ENCODE data around the gene RPL29.
A peak's percentile ranks its signal among the peaks of the same experiment; 100 is the strongest.

The RPL29 gene

DNA sequence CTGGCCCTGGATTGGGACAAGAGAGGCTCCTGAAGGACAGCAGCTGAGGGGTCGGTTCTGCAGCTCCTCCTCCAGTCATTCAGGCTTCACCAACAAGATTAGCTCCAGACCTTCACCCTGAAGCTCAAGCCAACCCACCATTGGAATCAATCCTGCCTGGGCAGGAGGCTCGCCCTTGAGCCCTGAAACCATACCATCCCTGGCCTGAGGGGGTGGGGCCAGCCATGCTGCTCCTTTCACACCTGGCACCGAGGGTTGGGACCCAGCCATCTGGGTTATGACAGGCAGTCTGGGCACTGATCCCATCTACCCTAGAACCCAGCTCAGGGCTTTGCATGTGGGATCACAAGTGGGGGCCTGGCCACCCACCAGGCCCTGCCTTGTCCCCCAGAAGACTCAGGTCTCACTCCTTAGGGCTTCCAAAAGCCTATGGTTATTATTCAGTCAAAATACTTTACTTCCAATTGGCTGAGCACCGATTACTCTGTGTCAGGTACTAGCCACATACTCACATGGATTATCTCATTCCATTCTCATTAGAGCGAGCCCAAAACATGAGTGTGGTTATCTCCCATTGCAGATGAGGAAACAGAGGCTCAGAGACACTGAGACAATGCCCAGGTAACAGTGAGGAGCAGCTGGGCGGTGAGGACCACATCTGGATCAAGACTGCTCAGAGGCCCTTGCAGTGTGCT, 24.9 kb downstream of the RPL29 start:
- DNase-seq (ENCODE audit: low read depth, low spot score), result no peak
- in situ Hi-C loops (cut with HindIII; ENCODE audit: low sequenced_read_pairs), result no loop called here
- no peak overlapping the region for H3K4me3 ChIP-seq (ENCODE audit: low read depth, low read length)
- TF ChIP-seq, protein P1, sequence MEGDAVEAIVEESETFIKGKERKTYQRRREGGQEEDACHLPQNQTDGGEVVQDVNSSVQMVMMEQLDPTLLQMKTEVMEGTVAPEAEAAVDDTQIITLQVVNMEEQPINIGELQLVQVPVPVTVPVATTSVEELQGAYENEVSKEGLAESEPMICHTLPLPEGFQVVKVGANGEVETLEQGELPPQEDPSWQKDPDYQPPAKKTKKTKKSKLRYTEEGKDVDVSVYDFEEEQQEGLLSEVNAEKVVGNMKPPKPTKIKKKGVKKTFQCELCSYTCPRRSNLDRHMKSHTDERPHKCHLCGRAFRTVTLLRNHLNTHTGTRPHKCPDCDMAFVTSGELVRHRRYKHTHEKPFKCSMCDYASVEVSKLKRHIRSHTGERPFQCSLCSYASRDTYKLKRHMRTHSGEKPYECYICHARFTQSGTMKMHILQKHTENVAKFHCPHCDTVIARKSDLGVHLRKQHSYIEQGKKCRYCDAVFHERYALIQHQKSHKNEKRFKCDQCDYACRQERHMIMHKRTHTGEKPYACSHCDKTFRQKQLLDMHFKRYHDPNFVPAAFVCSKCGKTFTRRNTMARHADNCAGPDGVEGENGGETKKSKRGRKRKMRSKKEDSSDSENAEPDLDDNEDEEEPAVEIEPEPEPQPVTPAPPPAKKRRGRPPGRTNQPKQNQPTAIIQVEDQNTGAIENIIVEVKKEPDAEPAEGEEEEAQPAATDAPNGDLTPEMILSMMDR (IDR thresholded peaks at IDR 0.05; ENCODE audit: low read depth, low read length), result no peak

DNA sequence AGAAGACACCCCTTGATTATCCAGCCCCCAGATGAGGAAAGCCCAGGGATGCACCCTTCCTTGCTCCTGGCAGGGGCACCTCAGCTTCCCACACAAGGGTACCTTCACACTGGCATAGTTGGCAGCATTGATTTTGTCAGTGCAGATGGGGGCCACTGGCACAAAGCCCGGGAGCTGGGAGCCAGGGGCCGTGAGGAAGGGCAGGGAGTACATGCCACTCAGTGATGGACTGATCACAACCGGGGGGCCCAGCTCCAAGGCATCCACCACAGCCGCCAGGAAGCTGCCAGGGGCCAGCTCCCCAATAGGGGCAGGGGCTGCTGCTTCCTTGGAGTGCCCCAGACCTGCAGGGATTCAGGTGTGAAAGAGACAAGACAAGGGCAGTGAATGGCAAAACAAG, 25.9 kb downstream of the RPL29 start:
- in situ Hi-C loops (cut with HindIII; ENCODE audit: low sequenced_read_pairs), result no loop called here
- DNase-seq (ENCODE audit: low read depth, low spot score), result no peak
- H3K4me3 ChIP-seq (ENCODE audit: low read depth, low read length), result no peak overlapping the region
- TF ChIP-seq, protein P1 (IDR thresholded peaks at IDR 0.05; ENCODE audit: low read depth, low read length), result no peak

GRCh38 chr3:51968883-51969678, 26.6 kb downstream of the RPL29 start:
- no peak overlapping the region for H3K4me3 ChIP-seq (ENCODE audit: low read depth, low read length)
- in situ Hi-C loops (cut with HindIII; ENCODE audit: low sequenced_read_pairs), result no loop called here
- TF ChIP-seq, protein P1 (IDR thresholded peaks at IDR 0.05; ENCODE audit: low read depth, low read length), result no peak
- no peak for DNase-seq (ENCODE audit: low read depth, low spot score)

GRCh38 chr3:51968170-51968775, 27.4 kb downstream of the RPL29 start:
- TF ChIP-seq, protein P1 (IDR thresholded peaks at IDR 0.05; ENCODE audit: low read depth, low read length), result no peak
- in situ Hi-C loops (cut with HindIII; ENCODE audit: low sequenced_read_pairs), result no loop called here
- peak overlapping the region; percentile 58 for H3K4me3 ChIP-seq (ENCODE audit: low read depth, low read length)
- no peak for DNase-seq (ENCODE audit: low read depth, low spot score)

DNA sequence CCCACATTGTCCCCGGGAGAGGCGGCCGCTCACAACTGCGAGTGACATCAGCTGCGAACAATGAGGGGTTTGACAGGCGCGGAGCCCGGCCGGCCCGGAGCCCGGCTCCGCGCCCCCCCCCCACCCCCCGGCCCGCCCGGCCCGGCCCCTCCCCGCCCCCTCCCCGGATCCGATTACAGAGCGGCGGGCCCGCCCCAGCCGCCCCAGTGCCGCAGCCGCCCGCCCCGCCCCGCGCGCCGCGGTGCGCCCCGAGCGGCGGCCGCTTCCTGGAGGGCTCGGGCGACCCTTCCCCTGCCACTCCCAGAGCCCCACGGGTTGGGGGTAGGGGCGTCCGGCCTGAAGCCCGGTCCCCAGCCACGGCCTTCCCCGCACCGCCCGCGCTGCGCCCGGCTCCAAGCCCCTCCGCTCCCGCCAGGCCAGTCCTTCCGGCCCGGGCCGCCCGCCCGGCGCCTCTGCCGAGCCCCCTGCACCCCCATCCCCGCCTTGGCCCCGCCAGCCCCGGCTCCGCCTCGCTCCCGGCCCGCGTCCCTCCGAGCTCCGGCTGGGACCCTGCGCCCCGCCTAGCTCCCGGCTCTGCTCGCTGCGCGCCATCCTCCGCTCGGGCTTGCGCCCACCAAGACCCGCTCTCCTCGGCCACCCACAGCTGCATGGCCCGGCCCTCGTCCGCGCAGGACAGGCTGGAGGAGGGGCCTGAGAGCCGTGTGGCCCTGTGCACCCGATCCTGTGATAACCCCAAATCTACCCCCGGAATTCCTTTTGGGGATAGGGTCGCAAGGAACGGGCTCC, 28.1 kb downstream of the RPL29 start, which contains the start of gene PCBP4:
Gene PCBP4 (minus strand): TSS at position 71 of the 786 bp plus-strand sequence. CDS start 6,214 bp downstream, outside the sequence.
- in situ Hi-C loops (cut with HindIII; ENCODE audit: low sequenced_read_pairs), result no loop called here

More for the DNA sequence above, 28.1 kb downstream of the RPL29 start, which contains the start of gene PCBP4:
- peak; percentile 22 for DNase-seq (ENCODE audit: low read depth, low spot score)
- TF ChIP-seq, protein P1 (IDR thresholded peaks at IDR 0.05; ENCODE audit: low read depth, low read length), result no peak
- H3K4me3 ChIP-seq (ENCODE audit: low read depth, low read length), result peak within 1 kb of the TSS; percentile 70

Measured in astrocyte of the spinal cord (primary cell).